Measurements from ENCODE around the gene MACF1.

DNA sequence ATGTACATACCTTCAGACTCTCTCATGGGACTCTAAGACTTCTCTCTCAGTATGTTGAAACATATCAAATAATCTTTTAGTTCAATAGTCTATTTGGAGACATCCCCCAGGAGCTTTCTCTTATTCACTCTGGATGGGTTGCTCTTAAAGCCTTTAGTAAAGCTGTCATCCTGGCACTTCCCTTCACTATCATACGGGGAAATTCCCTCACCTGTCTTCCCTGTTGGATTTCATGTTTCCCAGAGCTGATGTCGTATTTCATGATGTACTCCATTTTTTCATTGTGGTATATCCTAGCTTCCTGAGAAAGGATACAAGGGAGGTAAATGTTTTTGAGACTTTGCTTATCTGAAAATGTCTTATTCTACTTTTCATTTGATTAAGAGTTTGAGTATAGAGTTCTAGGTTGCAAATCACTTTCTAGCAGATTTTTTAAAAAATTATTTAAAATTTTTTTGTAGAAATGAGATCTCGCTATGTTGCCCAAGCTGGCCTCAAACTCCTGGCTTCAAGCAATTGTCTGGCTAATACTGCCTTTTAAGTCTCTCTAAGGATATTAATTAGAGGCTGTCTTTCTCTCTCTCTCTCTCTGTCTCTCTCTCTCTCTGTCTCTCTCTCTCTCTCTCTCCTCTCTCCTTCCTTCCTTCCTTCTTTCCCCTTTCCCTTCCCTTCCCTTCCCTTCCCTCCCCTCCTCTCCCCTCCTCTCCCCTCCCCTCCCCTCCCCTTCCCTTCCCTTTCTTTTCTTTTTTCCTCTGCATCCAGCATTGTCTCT is 17.0 kb upstream of the MACF1 start:
- no peak for TF ChIP-seq EZH2 (IDR thresholded peaks at IDR 0.05; ENCODE audit: borderline replicate concordance, insufficient read depth, low read depth, low read length, poor library complexity, severe bottlenecking)
- TF ChIP-seq, protein P1, sequence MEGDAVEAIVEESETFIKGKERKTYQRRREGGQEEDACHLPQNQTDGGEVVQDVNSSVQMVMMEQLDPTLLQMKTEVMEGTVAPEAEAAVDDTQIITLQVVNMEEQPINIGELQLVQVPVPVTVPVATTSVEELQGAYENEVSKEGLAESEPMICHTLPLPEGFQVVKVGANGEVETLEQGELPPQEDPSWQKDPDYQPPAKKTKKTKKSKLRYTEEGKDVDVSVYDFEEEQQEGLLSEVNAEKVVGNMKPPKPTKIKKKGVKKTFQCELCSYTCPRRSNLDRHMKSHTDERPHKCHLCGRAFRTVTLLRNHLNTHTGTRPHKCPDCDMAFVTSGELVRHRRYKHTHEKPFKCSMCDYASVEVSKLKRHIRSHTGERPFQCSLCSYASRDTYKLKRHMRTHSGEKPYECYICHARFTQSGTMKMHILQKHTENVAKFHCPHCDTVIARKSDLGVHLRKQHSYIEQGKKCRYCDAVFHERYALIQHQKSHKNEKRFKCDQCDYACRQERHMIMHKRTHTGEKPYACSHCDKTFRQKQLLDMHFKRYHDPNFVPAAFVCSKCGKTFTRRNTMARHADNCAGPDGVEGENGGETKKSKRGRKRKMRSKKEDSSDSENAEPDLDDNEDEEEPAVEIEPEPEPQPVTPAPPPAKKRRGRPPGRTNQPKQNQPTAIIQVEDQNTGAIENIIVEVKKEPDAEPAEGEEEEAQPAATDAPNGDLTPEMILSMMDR (IDR thresholded peaks at IDR 0.05), result no peak
